H9 (cell line): Measurements from ENCODE around the gene EIF3CL. TPM values are rescaled to one million over a fixed set of nuclear protein-coding genes. Genes with fewer than 3 reads are reported as not detected.
"Not testable (repeated sequence)": the region's sequence is repeated elsewhere in the genome, so short reads cannot be mapped to it uniquely, and the experiment has no call there.

ENCODE experiments used
- DNase-seq: peaks from one replicate; pipeline ENCODE4 v3.0.0-alpha.2; 2017
- H2AFZ ChIP-seq: one replicate; pipeline ENCODE4 v1.6.1; 2013; ENCODE audit warnings: mild to moderate bottlenecking, low read length, control low read depth, moderate library complexity
- H2AK5ac ChIP-seq: 2 replicates; pipeline ENCODE4 v1.6.1; 2013; ENCODE audit warnings: low read length, control low read depth, mixed read lengths; ENCODE audit not compliant: insufficient read length
- H2BK120ac ChIP-seq: one replicate; pipeline ENCODE4 v1.6.1; 2013; ENCODE audit warnings: low read depth, mild to moderate bottlenecking, low read length, control low read depth, inconsistent platforms; ENCODE audit not compliant: poor library complexity, severe bottlenecking
- H2BK12ac ChIP-seq: 2 replicates; pipeline ENCODE4 v1.6.1; 2013; ENCODE audit warnings: low read length, control low read depth, mixed read lengths, low read depth; ENCODE audit not compliant: insufficient read length
- H2BK15ac ChIP-seq: 2 replicates; pipeline ENCODE4 v1.6.1; 2013; ENCODE audit warnings: low read depth, low read length, control low read depth
- H2BK20ac ChIP-seq: one replicate; pipeline ENCODE4 v1.6.1; 2013; ENCODE audit warnings: low read depth, mild to moderate bottlenecking, low read length, control low read depth, inconsistent platforms; ENCODE audit not compliant: poor library complexity, severe bottlenecking
- H2BK5ac ChIP-seq: 2 replicates; pipeline ENCODE4 v1.6.1; 2013; ENCODE audit warnings: low read length, control low read depth, mixed read lengths; ENCODE audit not compliant: insufficient read length
- H3K14ac ChIP-seq: 2 replicates; pipeline ENCODE4 v1.6.1; 2013; ENCODE audit warnings: low read length, control low read depth; ENCODE audit not compliant: insufficient read depth
- H3K18ac ChIP-seq: 2 replicates; pipeline ENCODE4 v1.6.1; 2013; ENCODE audit warnings: low read depth, mild to moderate bottlenecking, mixed read lengths, low read length, control low read depth; ENCODE audit not compliant: insufficient read length
- H3K23ac ChIP-seq: 2 replicates; pipeline ENCODE4 v1.6.1; 2013; ENCODE audit warnings: low read length, control low read depth, mixed read lengths, low read depth; ENCODE audit not compliant: insufficient read length
- H3K23me2 ChIP-seq: 2 replicates; pipeline ENCODE4 v1.6.1; 2013; ENCODE audit warnings: low read depth, mild to moderate bottlenecking, mixed read lengths, low read length, control low read depth; ENCODE audit not compliant: insufficient read length, poor library complexity, severe bottlenecking
- H3K27ac ChIP-seq: 2 replicates; pipeline ENCODE4 v1.5.1; 2013; ENCODE audit warnings: low read length, control low read depth, mixed read lengths, low read depth; ENCODE audit not compliant: insufficient read length
- H3K27me3 ChIP-seq: 2 replicates; pipeline ENCODE4 v1.6.1; 2013; ENCODE audit warnings: low read length, control low read depth, inconsistent platforms; ENCODE audit not compliant: insufficient read depth
- H3K4ac ChIP-seq: 2 replicates; pipeline ENCODE4 v1.6.1; 2013; ENCODE audit warnings: low read depth, mild to moderate bottlenecking, control low read depth, inconsistent platforms, low read length, moderate library complexity
- H3K4me1 ChIP-seq: 2 replicates; pipeline ENCODE4 v1.6.1; 2013; ENCODE audit warnings: low read length, control low read depth, inconsistent platforms; ENCODE audit not compliant: insufficient read depth
- H3K4me2 ChIP-seq: 2 replicates; pipeline ENCODE4 v1.6.1; 2013; ENCODE audit warnings: low read length, control low read depth, mixed read lengths; ENCODE audit not compliant: insufficient read length, insufficient read depth
- H3K56ac ChIP-seq: 2 replicates; pipeline ENCODE4 v1.6.1; 2013; ENCODE audit warnings: low read depth, mild to moderate bottlenecking, mixed read lengths, low read length, control low read depth; ENCODE audit not compliant: insufficient read length
- H3K79me1 ChIP-seq: 2 replicates; pipeline ENCODE4 v1.6.1; 2013; ENCODE audit warnings: low read depth, mild to moderate bottlenecking, moderate library complexity, low read length, control low read depth, inconsistent platforms; ENCODE audit not compliant: insufficient read depth, poor library complexity, severe bottlenecking
- H3K79me2 ChIP-seq: 2 replicates; pipeline ENCODE4 v1.6.1; 2013; ENCODE audit warnings: low read length, control low read depth, inconsistent platforms; ENCODE audit not compliant: insufficient read depth
- H3K9ac ChIP-seq: 2 replicates; pipeline ENCODE4 v1.6.1; 2013; ENCODE audit warnings: low read length, control low read depth, mixed read lengths; ENCODE audit not compliant: insufficient read length; ENCODE audit errors: extremely low read depth
- H3K9me3 ChIP-seq: one replicate; pipeline ENCODE4 v1.6.1; 2013; ENCODE audit warnings: low read depth, low read length, inconsistent platforms; ENCODE audit not compliant: control insufficient read depth
- H3T11ph ChIP-seq: one replicate; pipeline ENCODE4 v1.6.1; 2013; ENCODE audit warnings: mild to moderate bottlenecking, low read length, control low read depth, inconsistent platforms
- H4K20me1 ChIP-seq: one replicate; pipeline ENCODE4 v1.6.1; 2013; ENCODE audit not compliant: control insufficient read depth, insufficient read length, insufficient read depth
- H4K5ac ChIP-seq: 2 replicates; pipeline ENCODE4 v1.6.1; 2013; ENCODE audit warnings: low read depth, mild to moderate bottlenecking, mixed read lengths, low read length, control low read depth; ENCODE audit not compliant: insufficient read length
- H4K8ac ChIP-seq: replicated peaks from 2 replicates; pipeline ENCODE4 v1.6.1; 2013; ENCODE audit warnings: low read length, control low read depth, mixed read lengths, low read depth; ENCODE audit not compliant: insufficient read length
- H4K91ac ChIP-seq: 2 replicates; pipeline ENCODE4 v1.6.1; 2013; ENCODE audit warnings: low read depth, mild to moderate bottlenecking, moderate library complexity, mixed read lengths, low read length, control low read depth; ENCODE audit not compliant: insufficient read length
- H3K27ac Mint-ChIP-seq, 3 experiments: 2 replicates in 2 of 3; 3 replicates in 1 of 3; pipeline ENCODE4 v1.8.0; 2020 to 2021; ENCODE audit warnings: mixed read lengths in 3 of 3, mild to moderate bottlenecking in 1 of 3, moderate library complexity in 1 of 3
- H3K27me3 Mint-ChIP-seq: 2 replicates; pipeline ENCODE4 v1.8.0; 2021; ENCODE audit warnings: low read depth, mild to moderate bottlenecking, moderate library complexity, mixed read lengths
- H3K36me3 Mint-ChIP-seq, 3 experiments: 2 replicates in 2 of 3; 3 replicates in 1 of 3; pipeline ENCODE4 v1.8.0; 2020 to 2021; ENCODE audit warnings: low read depth in 3 of 3, mixed read lengths in 3 of 3; ENCODE audit not compliant: insufficient read depth in 1 of 3
- H3K4me1 Mint-ChIP-seq, 2 experiments: 2 replicates each; pipeline ENCODE4 v1.8.0; 2020; ENCODE audit warnings: mixed read lengths in 2 of 2
- H3K4me3 Mint-ChIP-seq, 2 experiments: 2 replicates in 1 of 2; 3 replicates in 1 of 2; pipeline ENCODE4 v1.8.0; 2020 to 2021; ENCODE audit warnings: mild to moderate bottlenecking in 2 of 2, mixed read lengths in 2 of 2, moderate library complexity in 1 of 2
- H3K9me3 Mint-ChIP-seq, 2 experiments: 2 replicates in 1 of 2; 3 replicates in 1 of 2; pipeline ENCODE4 v1.8.0; 2020; ENCODE audit warnings: mild to moderate bottlenecking in 2 of 2, mixed read lengths in 2 of 2, moderate library complexity in 1 of 2
- WGBS: extraction: QIAGEN DNeasy Blood & Tissue Kit; methylation state at CpG from one replicate; pipeline ENCODE4 v1.1.7; 2013; ENCODE audit warnings: missing lambda C conversion rate, low lambda C conversion rate, mixed read lengths; ENCODE audit not compliant: insufficient read length; ENCODE audit errors: extremely low coverage; 5-methylcytosine and 5-hydroxymethylcytosine counted together
- total RNA-seq: library from RNA; stranded (reverse); gene quantifications from 2 replicates; pipeline ENCODE4 v1.2.1, GENCODE V29; 2021

The EIF3CL gene
- total RNA-seq, 1 experiment from 2014 or later, result 105 TPM

- not testable (repeated sequence) for H2BK12ac ChIP-seq, H3K23ac ChIP-seq, H2BK120ac ChIP-seq, H3K27me3 ChIP-seq, H3K23me2 ChIP-seq, H3K9me3 ChIP-seq, DNase-seq, H3K27ac Mint-ChIP-seq, H2BK20ac ChIP-seq, H4K91ac ChIP-seq, H3K36me3 Mint-ChIP-seq, H3K27ac ChIP-seq, H3K14ac ChIP-seq, H2AFZ ChIP-seq, H3K27me3 Mint-ChIP-seq, H3K9me3 Mint-ChIP-seq, H3K4me1 Mint-ChIP-seq, H3T11ph ChIP-seq, H4K8ac ChIP-seq, H3K4me3 Mint-ChIP-seq, H3K4me1 ChIP-seq, H3K79me1 ChIP-seq, H2BK15ac ChIP-seq, H4K5ac ChIP-seq, H3K9ac ChIP-seq, H3K4ac ChIP-seq, H3K4me2 ChIP-seq, H3K56ac ChIP-seq, H3K79me2 ChIP-seq, H2BK5ac ChIP-seq, H3K18ac ChIP-seq, H4K20me1 ChIP-seq, H2AK5ac ChIP-seq
- WGBS, result no CpG with 5 or more reads among the region's 38 CpGs
These were observed 26.5 kb downstream of the EIF3CL start for GRCh38 chr16:28377108-28377625.

- not testable (repeated sequence) for H3K36me3 Mint-ChIP-seq, H3K4me1 ChIP-seq, H3K79me2 ChIP-seq, H4K91ac ChIP-seq, H3K4ac ChIP-seq, H4K5ac ChIP-seq, H2BK120ac ChIP-seq, H3K27ac ChIP-seq, H3K14ac ChIP-seq, H2BK20ac ChIP-seq, H2AK5ac ChIP-seq, H2BK5ac ChIP-seq, H3K4me2 ChIP-seq, H3K27me3 Mint-ChIP-seq, H3K18ac ChIP-seq, H3K9me3 Mint-ChIP-seq, H3K27ac Mint-ChIP-seq, DNase-seq, H2BK15ac ChIP-seq, H3K4me1 Mint-ChIP-seq, H4K8ac ChIP-seq, H3K9ac ChIP-seq, H2AFZ ChIP-seq, H3K4me3 Mint-ChIP-seq, H3K23ac ChIP-seq, H3T11ph ChIP-seq, H3K79me1 ChIP-seq, H3K27me3 ChIP-seq, H3K56ac ChIP-seq, H2BK12ac ChIP-seq, H3K23me2 ChIP-seq, H3K9me3 ChIP-seq, H4K20me1 ChIP-seq
- WGBS, result no CpG with 5 or more reads among the region's 8 CpGs
These were observed 28.5 kb downstream of the EIF3CL start for GRCh38 chr16:28375115-28375514.
